HCT116 (cell line): Measurements from ENCODE around the gene FRMD7. TPM values are rescaled to one million over a fixed set of nuclear protein-coding genes. Genes with fewer than 3 reads are reported as not detected.

Experiments
- ATAC-seq: fragments of 200-7000 bp; cut with Tn5 transposase; 2 replicates; pipeline ENCODE4 v1.9.1; 2020; ENCODE audit warnings: mild to moderate bottlenecking, moderate library complexity
- BruUV-seq: library from RNA; stranded (reverse); fragments of 400-500 nt; replicated peaks from 2 replicates; lab custom pipeline; 2021; lab: Mats Ljungman, UMichigan
- CTCF ChIA-PET: fragments of 300-600 bp; sonication (Branson Sonifier 250); formaldehyde crosslinking; loops from one replicate; lab custom pipeline; 2021; ENCODE audit warnings: antibody characterized with exemption; lab: Charles Lee
- POLR2A ChIA-PET: fragments of 300-600, 350-600 bp; sonication (Branson Sonifier 250); formaldehyde crosslinking; loops from one replicate; lab custom pipeline; 2021; ENCODE audit warnings: antibody characterized with exemption; lab: Charles Lee
- RAD21 ChIA-PET, 2 experiments: fragments of 300-600 bp; sonication (Branson Sonifier 250); formaldehyde crosslinking; loops; one replicate each; lab custom pipeline; 2023; ENCODE audit warnings: low total read pairs in 2 of 2; ENCODE audit not compliant: uncharacterized antibody in 2 of 2, unreplicated experiment in 2 of 2, low non-redundant PET in 1 of 2; lab: Charles Lee
- DNase-seq: peaks from one replicate; pipeline ENCODE4 v3.0.0-alpha.2; 2010; ENCODE audit warnings: low read depth, low spot score
- H2AFZ ChIP-seq: fragments of 200-600 bp; shearing (Covaris generic), sonication (generic); 2 replicates; pipeline ENCODE4 v1.6.1; 2017; ENCODE audit warnings: low read depth, mixed run types, mixed read lengths, antibody characterized with exemption, low read length; ENCODE audit not compliant: poor library complexity, severe bottlenecking
- H3K27ac ChIP-seq: 2 replicates; pipeline ENCODE4 v1.5.1; 2012; ENCODE audit warnings: low read depth, low read length
- H3K27me3 ChIP-seq: fragments of 200-600 bp; sonication (generic); 2 replicates; pipeline ENCODE4 v1.6.1; 2016; ENCODE audit warnings: mixed run types, low read length, mixed read lengths; ENCODE audit not compliant: insufficient read depth
- H3K36me3 ChIP-seq, 2 experiments: fragments of 200-500 bp in 1 of 2; fragments of 200-600 bp in 1 of 2; sonication (Bioruptor generic) in 1 of 2; sonication (generic) in 1 of 2; 2 replicates each; pipeline versions ENCODE4 v1.5.1 to v1.6.1; 2014 to 2016; ENCODE audit warnings: low read length in 2 of 2, inconsistent platforms in 1 of 2, mixed read lengths in 1 of 2, mixed run types in 1 of 2; ENCODE audit not compliant: insufficient read depth in 2 of 2, control insufficient read depth in 1 of 2
- H3K4me1 ChIP-seq, 2 experiments: fragments of 200-600 bp in 1 of 2; sonication (generic) in 1 of 2; 2 replicates each; pipeline versions ENCODE4 v1.5.1 to v1.6.1; 2012 to 2017; ENCODE audit warnings: low read length in 2 of 2, inconsistent platforms in 1 of 2, mild to moderate bottlenecking in 1 of 2, mixed read lengths in 1 of 2, mixed run types in 1 of 2, moderate library complexity in 1 of 2; ENCODE audit not compliant: insufficient read depth in 2 of 2, control insufficient read depth in 1 of 2
- H3K4me2 ChIP-seq: fragments of 200-600 bp; sonication (generic); 2 replicates; pipeline ENCODE4 v1.6.1; 2017; ENCODE audit warnings: mixed run types, low read length, mixed read lengths
- H3K4me3 ChIP-seq, 2 experiments: fragments of 200-600 bp in 1 of 2; sonication (generic) in 1 of 2; replicated peaks in 1 of 2; 2 replicates each; pipeline ENCODE4 v1.5.1; 2011 to 2016; ENCODE audit warnings: low read length in 2 of 2, control low read depth in 1 of 2, low read depth in 1 of 2, mild to moderate bottlenecking in 1 of 2, mixed read lengths in 1 of 2, mixed run types in 1 of 2
- H3K79me2 ChIP-seq: fragments of 200-600 bp; sonication (generic); 2 replicates; pipeline ENCODE4 v1.6.1; 2017; ENCODE audit warnings: mild to moderate bottlenecking, mixed run types, low read length, moderate library complexity, mixed read lengths; ENCODE audit not compliant: insufficient read depth
- H3K9ac ChIP-seq: fragments of 200-600 bp; sonication (generic); 2 replicates; pipeline ENCODE4 v1.6.1; 2016; ENCODE audit warnings: low read length, mixed read lengths
- H3K9me2 ChIP-seq: fragments of 200-600 bp; sonication (generic), shearing (Covaris generic); 2 replicates; pipeline ENCODE4 v1.6.1; 2017; ENCODE audit warnings: mixed run types, mild to moderate bottlenecking, moderate library complexity; ENCODE audit not compliant: insufficient read depth
- H3K9me3 ChIP-seq, 2 experiments: fragments of 200-500 bp in 1 of 2; fragments of 200-600 bp in 1 of 2; sonication (Bioruptor generic) in 1 of 2; sonication (generic) in 1 of 2; 2 replicates each; pipeline ENCODE4 v1.6.1; 2014 to 2017; ENCODE audit warnings: low read length in 2 of 2, mixed read lengths in 2 of 2, inconsistent platforms in 1 of 2, low read depth in 1 of 2, mild to moderate bottlenecking in 1 of 2, mixed run types in 1 of 2, moderate library complexity in 1 of 2; ENCODE audit not compliant: control insufficient read depth in 1 of 2, insufficient read depth in 1 of 2
- H4K20me1 ChIP-seq: fragments of 200-600 bp; sonication (generic), shearing (Covaris generic); 2 replicates; pipeline ENCODE4 v1.6.1; 2017; ENCODE audit warnings: mixed run types, mild to moderate bottlenecking, moderate library complexity; ENCODE audit not compliant: insufficient read depth
- CBX3 ChIP-seq: IDR thresholded peaks from 2 replicates; pipeline ENCODE4 v1.6.1; 2012; ENCODE audit warnings: low read depth
- CEBPB ChIP-seq: IDR thresholded peaks from 2 replicates; pipeline ENCODE4 v1.6.1; 2012; ENCODE audit warnings: low read depth
- EGR1 ChIP-seq: IDR thresholded peaks from 2 replicates; pipeline ENCODE4 v1.6.1; 2012; ENCODE audit warnings: low read depth
- ELF1 ChIP-seq: IDR thresholded peaks from 2 replicates; pipeline ENCODE4 v1.6.1; 2012; ENCODE audit warnings: low read depth, borderline replicate concordance
- EZH2 ChIP-seq: fragments of 200-600 bp; sonication (generic); IDR thresholded peaks from 2 replicates; pipeline ENCODE4 v1.6.1; 2017; ENCODE audit warnings: antibody characterized with exemption, mixed run types
- JUND ChIP-seq: IDR thresholded peaks from 2 replicates; pipeline ENCODE4 v1.6.1; 2012
- POLR2A ChIP-seq: IDR thresholded peaks from 2 replicates; pipeline ENCODE4 v1.7.0; 2011; ENCODE audit warnings: borderline replicate concordance; ENCODE audit not compliant: insufficient read depth, insufficient read length; ENCODE audit errors: extremely low read depth
- POLR2AphosphoS5 ChIP-seq: IDR thresholded peaks from 2 replicates; pipeline ENCODE4 v1.6.1; 2011; ENCODE audit warnings: mild to moderate bottlenecking, low read depth, low read length, moderate library complexity
- SIN3A ChIP-seq: IDR thresholded peaks from 2 replicates; pipeline ENCODE4 v1.6.1; 2012; ENCODE audit warnings: low read depth
- SP1 ChIP-seq: IDR thresholded peaks from 2 replicates; pipeline ENCODE4 v1.6.1; 2012; ENCODE audit warnings: low read depth
- TCF7L2 ChIP-seq: IDR thresholded peaks from 2 replicates; pipeline ENCODE4 v1.7.0; 2011; ENCODE audit warnings: borderline replicate concordance, inconsistent platforms; ENCODE audit not compliant: insufficient read depth, insufficient read length; ENCODE audit errors: extremely low read depth
- ZFX ChIP-seq: fragments of 450-650 bp; IDR thresholded peaks from 2 replicates; pipeline ENCODE4 v1.6.1; 2017
- ZNF274 ChIP-seq: fragments of 200-500 bp; sonication (Bioruptor generic); IDR thresholded peaks from 2 replicates; pipeline ENCODE4 v1.6.1; 2014; ENCODE audit warnings: mild to moderate bottlenecking, low read depth, low read length, inconsistent platforms
- intact Hi-C: fragments of 100-400 bp; cut with micrococcal nuclease; formaldehyde crosslinking; loops from 2 replicates; pipeline ENCODE4 v1.10.0; 2022
- total RNA-seq: library from RNA; stranded (reverse); gene quantifications from one replicate; pipeline ENCODE4 v1.2.1, GENCODE V29; 2021; ENCODE audit not compliant: unreplicated experiment
- TF ChIP-seq, protein P1 (sequence below): IDR thresholded peaks from 2 replicates; pipeline ENCODE4 v1.6.1; 2011; ENCODE audit warnings: mild to moderate bottlenecking, low read length, moderate library complexity; ENCODE audit not compliant: insufficient replicate concordance; ENCODE audit errors: extremely low read depth
- TF ChIP-seq, protein P2 (sequence below): IDR thresholded peaks from 2 replicates; pipeline ENCODE4 v1.6.1; 2012
- TF ChIP-seq, protein P3 (sequence below), 3 experiments: fragments of 200-600 bp in 1 of 3; sonication (generic) in 1 of 3; IDR thresholded peaks in 2 of 3; conservative IDR thresholded peaks in 1 of 3; 2 replicates each; pipeline ENCODE4 v1.5.1; 2012 to 2017; ENCODE audit warnings: low read depth in 2 of 3, low read length in 2 of 3, antibody characterized with exemption in 1 of 3, borderline replicate concordance in 1 of 3, control low read depth in 1 of 3, mild to moderate bottlenecking in 1 of 3, mixed read lengths in 1 of 3, mixed run types in 1 of 3, moderate library complexity in 1 of 3; ENCODE audit not compliant: insufficient read depth in 1 of 3

Gene FRMD7
- total RNA-seq, 1 experiment from 2014 or later, result not detected

DNA sequence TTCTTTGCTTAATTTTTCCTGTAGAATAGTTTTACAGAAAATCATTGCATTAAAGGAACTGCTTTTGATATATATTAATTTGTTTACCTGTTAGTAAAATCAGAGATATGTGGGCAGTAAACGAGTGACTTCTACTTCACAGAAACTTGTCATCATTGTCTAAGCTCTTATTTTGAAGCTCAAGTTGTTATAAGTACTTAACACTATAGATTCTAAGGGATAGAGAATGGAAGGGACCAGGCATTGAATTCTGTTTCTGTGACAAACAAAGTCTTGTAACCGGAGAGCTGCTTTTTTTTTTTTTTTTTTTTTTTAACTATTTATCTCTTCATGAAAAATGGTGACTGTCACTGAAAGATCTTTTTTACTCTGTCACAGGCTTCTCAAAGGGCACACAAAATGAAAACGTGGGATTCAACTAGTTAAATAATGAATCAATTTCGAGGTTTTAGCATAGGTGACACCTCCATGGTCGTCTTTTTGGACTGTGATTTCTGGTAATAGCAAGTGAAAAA is 90.3 kb downstream of the FRMD7 start:
- ChIA-PET POLR2A (no interaction called here), RAD21 (no interaction called here), CTCF (no interaction called here)
- TF ChIP-seq POLR2AphosphoS5, result no peak
- TF ChIP-seq, protein P1, sequence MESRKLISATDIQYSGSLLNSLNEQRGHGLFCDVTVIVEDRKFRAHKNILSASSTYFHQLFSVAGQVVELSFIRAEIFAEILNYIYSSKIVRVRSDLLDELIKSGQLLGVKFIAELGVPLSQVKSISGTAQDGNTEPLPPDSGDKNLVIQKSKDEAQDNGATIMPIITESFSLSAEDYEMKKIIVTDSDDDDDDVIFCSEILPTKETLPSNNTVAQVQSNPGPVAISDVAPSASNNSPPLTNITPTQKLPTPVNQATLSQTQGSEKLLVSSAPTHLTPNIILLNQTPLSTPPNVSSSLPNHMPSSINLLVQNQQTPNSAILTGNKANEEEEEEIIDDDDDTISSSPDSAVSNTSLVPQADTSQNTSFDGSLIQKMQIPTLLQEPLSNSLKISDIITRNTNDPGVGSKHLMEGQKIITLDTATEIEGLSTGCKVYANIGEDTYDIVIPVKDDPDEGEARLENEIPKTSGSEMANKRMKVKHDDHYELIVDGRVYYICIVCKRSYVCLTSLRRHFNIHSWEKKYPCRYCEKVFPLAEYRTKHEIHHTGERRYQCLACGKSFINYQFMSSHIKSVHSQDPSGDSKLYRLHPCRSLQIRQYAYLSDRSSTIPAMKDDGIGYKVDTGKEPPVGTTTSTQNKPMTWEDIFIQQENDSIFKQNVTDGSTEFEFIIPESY, result no peak
- no peak for TF ChIP-seq TCF7L2
- TF ChIP-seq SP1, result no peak
- TF ChIP-seq EGR1, result no peak
- TF ChIP-seq ZNF274, result no peak
- no peak for TF ChIP-seq ELF1
- no peak for TF ChIP-seq CEBPB
- TF ChIP-seq CBX3, result no peak
- TF ChIP-seq JUND, result no peak
- TF ChIP-seq EZH2, result no peak
- TF ChIP-seq POLR2A, result no peak
- no peak for TF ChIP-seq SIN3A
- TF ChIP-seq, protein P2, sequence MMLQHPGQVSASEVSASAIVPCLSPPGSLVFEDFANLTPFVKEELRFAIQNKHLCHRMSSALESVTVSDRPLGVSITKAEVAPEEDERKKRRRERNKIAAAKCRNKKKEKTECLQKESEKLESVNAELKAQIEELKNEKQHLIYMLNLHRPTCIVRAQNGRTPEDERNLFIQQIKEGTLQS, result no peak
- TF ChIP-seq, protein P3, sequence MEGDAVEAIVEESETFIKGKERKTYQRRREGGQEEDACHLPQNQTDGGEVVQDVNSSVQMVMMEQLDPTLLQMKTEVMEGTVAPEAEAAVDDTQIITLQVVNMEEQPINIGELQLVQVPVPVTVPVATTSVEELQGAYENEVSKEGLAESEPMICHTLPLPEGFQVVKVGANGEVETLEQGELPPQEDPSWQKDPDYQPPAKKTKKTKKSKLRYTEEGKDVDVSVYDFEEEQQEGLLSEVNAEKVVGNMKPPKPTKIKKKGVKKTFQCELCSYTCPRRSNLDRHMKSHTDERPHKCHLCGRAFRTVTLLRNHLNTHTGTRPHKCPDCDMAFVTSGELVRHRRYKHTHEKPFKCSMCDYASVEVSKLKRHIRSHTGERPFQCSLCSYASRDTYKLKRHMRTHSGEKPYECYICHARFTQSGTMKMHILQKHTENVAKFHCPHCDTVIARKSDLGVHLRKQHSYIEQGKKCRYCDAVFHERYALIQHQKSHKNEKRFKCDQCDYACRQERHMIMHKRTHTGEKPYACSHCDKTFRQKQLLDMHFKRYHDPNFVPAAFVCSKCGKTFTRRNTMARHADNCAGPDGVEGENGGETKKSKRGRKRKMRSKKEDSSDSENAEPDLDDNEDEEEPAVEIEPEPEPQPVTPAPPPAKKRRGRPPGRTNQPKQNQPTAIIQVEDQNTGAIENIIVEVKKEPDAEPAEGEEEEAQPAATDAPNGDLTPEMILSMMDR (IDR thresholded peaks at IDR 0.05 in 2 of 3, conservative IDR thresholded peaks at IDR 0.05 in 1 of 3; ENCODE audit: borderline replicate concordance in 1 of 3, insufficient read depth in 1 of 3, low read depth in 2 of 3, low read length in 2 of 3), result no peak
- TF ChIP-seq ZFX, result no peak
- H3K9ac ChIP-seq, result no peak overlapping the region
- no peaks in the 10 kb centered on the region for H3K27me3 ChIP-seq
- no peaks in the 10 kb centered on the region for H4K20me1 ChIP-seq
- ATAC-seq, result no peak
- intact Hi-C loops, result no loop called here
- H3K36me3 ChIP-seq, result no peaks in the 10 kb centered on the region
- H3K9me2 ChIP-seq, result no peaks in the 10 kb centered on the region
- no TSS peak for BruUV-seq
- DNase-seq, result no peak
- no peak overlapping the region for H3K27ac ChIP-seq
- H2AFZ ChIP-seq, result no peak overlapping the region
- peaks cover 4% of the 10 kb centered on the region for H3K79me2 ChIP-seq
- no peaks in the 10 kb centered on the region for H3K9me3 ChIP-seq
- H3K4me2 ChIP-seq, result no peak overlapping the region
- no peaks in the 10 kb centered on the region for H3K4me1 ChIP-seq
- no peak overlapping the region for H3K4me3 ChIP-seq
